Measurements from ENCODE around the gene NELFE.
"Not testable (repeated sequence)": the region's sequence is repeated elsewhere in the genome, so short reads cannot be mapped to it uniquely, and the experiment has no call there.

Gene NELFE

DNA sequence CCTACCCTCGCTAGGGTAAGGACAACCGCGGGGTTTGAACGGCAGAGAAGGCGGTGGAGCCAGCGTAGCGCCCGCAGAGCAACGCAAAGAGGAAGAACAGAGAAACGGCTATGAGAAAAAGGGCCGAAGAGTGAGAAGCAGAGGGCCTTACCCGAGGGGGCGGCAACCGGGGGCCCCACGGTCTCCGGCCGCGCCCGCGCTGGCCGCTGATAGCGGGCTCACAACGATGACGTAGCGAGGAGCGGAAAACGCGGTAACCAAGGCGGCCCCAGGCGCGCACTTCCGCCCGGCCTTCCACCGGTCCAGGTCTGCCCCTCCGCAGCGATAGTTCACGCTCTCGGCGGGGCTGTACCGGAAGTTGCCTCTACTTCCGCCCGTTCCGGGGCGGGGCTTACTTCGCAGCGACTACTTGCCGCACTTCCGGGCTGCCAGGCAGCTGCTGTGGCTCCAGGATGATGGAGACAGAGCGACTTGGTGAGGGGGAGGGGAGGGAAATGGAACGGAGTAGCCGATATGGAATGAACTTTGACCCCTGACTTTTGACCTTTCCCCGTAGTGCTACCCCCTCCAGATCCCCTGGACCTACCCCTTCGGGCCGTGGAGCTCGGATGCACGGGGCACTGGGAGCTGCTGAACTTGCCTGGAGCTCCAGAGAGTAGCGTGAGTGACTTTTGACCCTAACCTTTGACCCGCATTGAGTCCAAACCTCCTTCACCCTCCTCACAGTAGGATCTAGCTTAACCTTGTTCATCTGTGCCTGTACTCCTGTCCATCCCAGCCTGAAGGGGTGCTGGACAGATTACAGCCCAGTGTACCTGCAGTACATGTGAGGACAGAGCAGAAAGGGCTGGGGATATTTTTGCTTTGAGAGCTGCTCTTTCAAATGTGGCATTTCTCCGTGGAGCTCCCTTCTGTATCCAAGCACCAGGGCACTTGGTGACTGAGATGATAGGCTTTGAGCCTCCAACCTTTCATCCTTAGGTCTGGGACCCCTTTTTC lies at the start of gene NELFE, which contains the start of gene SKIC2:
Gene NELFE, minus strand, starts transcription at position 231 of the 999 bp plus-strand sequence. CDS start 525 bp downstream, outside the sequence.
Gene SKIC2, plus strand, starts transcription at position 435 of the 999 bp plus-strand sequence. Its CDS starts 18 bp downstream, at position 453.
- DNase-seq = peak; percentile 99

GRCh38 chr6:32008037-32008436 lies 49.3 kb upstream of the NELFE start:
- DNase-seq = not testable (repeated sequence)

DNA sequence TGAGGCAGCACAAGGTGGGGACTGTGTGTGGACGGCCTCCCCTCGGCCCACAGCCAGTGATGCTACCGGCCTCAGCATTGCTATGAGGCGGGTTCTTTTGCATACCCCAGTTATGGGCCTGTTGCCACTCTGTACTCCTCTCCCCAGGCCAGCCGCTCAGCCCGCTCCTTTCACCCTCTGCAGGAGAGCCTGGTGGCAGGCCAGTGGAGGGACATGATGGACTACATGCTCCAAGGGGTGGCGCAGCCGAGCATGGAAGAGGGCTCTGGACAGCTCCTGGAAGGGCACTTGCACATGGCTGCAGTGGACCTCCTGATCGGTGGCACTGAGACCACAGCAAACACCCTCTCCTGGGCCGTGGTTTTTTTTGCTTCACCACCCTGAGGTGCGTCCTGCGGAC lies 48.3 kb upstream of the NELFE start:
- DNase-seq = not testable (repeated sequence)

DNA sequence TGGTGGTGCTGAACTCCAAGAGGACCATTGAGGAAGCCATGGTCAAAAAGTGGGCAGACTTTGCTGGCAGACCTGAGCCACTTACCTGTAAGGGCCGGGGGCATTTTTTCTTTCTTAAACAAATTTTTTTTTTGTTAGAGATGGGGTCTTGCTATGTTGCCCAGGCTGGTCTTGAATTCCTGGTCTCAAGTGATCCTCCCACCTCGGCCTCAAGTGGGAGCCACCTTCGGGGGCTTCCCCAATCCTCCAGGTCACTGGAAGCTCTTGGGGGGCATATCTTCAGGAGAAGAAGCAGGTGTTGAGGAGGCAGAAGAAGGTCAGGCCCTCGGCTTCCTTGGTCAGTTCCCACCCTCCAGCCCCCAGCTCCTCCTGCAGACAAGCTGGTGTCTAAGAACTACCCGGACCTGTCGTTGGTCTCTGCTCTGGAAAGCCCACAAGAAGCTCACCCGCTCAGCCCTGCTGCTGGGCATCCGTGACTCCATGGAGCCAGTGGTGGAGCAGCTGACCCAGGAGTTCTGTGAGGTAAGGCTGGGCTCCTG lies 47.3 kb upstream of the NELFE start:
- not testable (repeated sequence) for DNase-seq

GRCh38 chr6:32005538-32005880 lies 46.7 kb upstream of the NELFE start:
- DNase-seq = not testable (repeated sequence)

- not testable (repeated sequence) for DNase-seq
These were observed 46.2 kb upstream of the NELFE start for GRCh38 chr6:32004864-32005537.

DNA sequence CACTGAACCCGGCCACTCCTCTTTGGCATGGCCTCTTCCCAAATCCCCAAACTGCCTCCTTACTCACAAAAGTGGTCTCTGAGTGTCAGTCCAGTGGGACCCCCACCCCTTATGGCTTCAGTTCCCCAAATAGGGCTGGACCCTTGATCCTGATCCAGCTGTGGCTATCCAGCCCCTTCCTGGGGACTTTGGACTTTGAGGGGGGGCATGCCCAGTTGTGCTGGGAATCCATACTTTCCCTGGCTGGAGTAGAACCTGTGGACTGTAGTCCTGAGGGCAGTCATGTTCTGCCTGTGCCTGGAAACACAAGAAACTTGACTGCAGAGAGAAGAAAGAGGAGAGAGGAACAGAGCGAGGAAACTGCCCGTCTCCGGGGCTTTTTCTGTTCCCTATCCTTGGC lies 45.6 kb upstream of the NELFE start:
- DNase-seq = not testable (repeated sequence)

- not testable (repeated sequence) for DNase-seq
These were observed 44.5 kb upstream of the NELFE start for GRCh38 chr6:32003301-32003700.

DNA sequence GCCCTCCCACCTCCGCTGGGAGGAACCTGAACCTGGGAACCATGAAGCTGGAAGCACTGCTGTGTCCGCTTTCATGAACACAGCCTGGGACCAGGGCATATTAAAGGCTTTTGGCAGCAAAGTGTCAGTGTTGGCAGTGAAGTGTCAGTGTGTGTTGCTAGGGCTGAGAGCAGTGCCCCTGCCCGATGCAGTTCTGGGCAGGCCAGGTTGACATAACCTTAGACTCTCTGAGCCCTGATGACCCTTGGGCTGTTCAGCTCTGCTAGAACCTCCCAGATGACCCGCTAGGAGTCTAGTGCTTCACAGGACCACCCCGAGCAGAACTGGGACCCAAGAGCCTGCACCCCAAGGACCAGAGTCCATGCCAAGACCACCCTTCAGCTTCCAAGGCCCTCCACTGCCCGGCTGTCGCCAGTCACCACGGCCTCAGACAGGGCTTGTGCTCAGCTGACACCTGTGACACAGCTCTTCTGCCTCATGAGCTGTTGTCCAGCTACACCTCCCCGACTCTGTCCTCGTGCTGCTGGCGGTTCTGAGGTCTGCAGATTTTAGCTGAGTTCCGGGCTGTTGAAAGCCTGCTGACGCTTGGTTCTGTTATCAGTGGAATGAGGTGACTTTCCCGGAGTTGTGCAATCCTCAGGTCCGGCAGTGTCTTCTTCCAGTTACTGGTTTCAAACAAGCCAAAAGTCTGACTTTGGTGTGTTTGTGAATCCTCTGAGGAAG lies 43.9 kb upstream of the NELFE start:
- not testable (repeated sequence) for DNase-seq

GRCh38 chr6:31996385-31996784 lies 37.6 kb upstream of the NELFE start:
- DNase-seq = not testable (repeated sequence)

DNA sequence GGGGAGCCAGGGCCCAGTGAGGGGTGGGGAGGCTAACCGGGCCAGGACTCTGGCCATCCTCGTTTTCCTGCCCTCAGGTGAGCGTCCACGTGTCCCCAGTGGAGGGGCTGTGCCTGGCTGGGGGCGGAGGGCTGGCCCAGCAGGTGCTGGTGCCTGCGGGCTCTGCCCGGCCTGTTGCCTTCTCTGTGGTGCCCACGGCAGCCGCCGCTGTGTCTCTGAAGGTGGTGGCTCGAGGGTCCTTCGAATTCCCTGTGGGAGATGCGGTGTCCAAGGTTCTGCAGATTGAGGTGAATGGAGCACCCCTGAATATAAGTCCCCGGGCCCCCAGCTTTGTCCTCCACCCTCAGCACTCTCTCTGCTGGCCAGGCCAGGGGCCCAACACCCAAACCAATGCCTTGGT lies 35.6 kb upstream of the NELFE start:
- DNase-seq = not testable (repeated sequence)

- DNase-seq = not testable (repeated sequence)
These were observed 30.6 kb upstream of the NELFE start for GRCh38 chr6:31989363-31989762.

- DNase-seq = not testable (repeated sequence)
These were observed 23.0 kb upstream of the NELFE start, which contains the start of gene C4A for GRCh38 chr6:31981744-31982143. TSS of gene C4A (plus strand) at chr6:31982057. CDS start at chr6:31982108, 51 bp downstream.

GRCh38 chr6:31980998-31981397 lies 22.2 kb upstream of the NELFE start:
- not testable (repeated sequence) for DNase-seq

DNA sequence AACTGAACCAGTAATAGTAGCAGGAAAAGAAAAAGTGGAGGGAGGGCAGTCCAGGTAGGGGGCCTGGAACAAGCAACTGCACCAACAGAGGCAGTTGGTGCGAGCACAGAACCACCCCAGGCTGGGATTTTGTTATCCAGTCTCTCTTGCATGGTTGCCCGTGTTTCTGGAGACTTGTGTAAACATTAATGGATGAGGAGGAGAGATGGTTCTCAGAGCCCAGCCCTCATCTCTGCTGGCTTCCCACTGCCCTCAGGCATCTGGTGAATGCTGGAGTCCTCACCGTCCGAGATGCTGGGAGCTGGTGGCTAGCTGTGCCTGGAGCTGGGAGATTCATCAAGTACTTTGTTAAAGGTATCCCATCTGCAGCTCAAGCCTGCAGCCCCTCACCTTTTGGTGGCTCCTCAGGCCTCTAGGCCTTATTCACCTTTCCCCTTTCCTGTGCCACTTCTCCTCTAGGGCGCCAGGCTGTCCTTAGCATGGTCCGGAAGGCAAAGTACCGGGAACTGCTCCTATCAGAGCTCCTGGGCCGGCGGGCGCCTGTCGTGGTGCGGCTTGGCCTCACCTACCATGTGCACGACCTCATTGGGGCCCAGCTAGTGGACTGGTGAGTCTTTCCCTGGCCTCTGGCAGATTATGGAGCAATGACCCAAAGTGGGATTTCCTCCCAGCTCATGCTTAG lies 21.6 kb upstream of the NELFE start:
- DNase-seq = not testable (repeated sequence)

- no peak for DNase-seq
These were observed 20.6 kb upstream of the NELFE start for GRCh38 chr6:31979238-31979898.

DNA sequence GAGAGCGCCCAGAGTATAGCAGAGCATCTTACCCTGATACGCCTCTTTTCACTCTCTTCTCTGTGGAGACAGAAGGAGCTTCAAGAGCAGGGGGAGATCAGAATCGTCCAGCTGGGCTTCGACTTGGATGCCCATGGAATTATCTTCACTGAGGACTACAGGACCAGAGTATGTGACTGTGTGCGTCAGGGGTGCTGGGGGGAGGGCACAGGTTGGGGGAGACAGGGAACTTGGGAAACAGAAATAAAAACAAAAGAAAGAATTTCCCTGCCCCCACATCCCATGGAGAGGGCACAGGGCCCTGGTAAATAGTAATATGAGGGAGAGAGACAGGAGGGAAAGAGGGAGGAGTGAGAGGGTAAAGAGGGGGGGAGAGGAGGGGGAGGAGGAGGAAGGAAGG lies 20.1 kb upstream of the NELFE start:
- no peak for DNase-seq

GRCh38 chr6:31977816-31978431 lies 19.2 kb upstream of the NELFE start:
- no peak for DNase-seq

GRCh38 chr6:31976065-31976464 lies 17.3 kb upstream of the NELFE start:
- DNase-seq = not testable (repeated sequence)

- DNase-seq = no peak
These were observed 14.1 kb upstream of the NELFE start for GRCh38 chr6:31972709-31973350.
